Uterus (tissue), 4 donors: ENCODE measurements around the gene ZNF33A. TPM values are rescaled to one million over a fixed set of nuclear protein-coding genes. Genes with fewer than 3 reads are reported as not detected.
A peak's percentile ranks its signal among the peaks of the same experiment; 100 is the strongest.
"Not testable (repeated sequence)": the region's sequence is repeated elsewhere in the genome, so short reads cannot be mapped to it uniquely, and the experiment has no call there.

Source experiments
- DNase-seq, 2 donors: peaks; one replicate each; pipeline ENCODE4 v3.0.0-alpha.2; 2019 to 2020
- H3K27ac ChIP-seq, 2 donors: fragments of 200-600 bp; sonication (generic); 1 replicate in 1 of 2; 2 replicates in 1 of 2; pipeline ENCODE4 v1.5.1; 2016 to 2018
- H3K27me3 ChIP-seq, 2 donors: fragments of 200-600 bp; sonication (generic); one replicate each; pipeline ENCODE4 v1.5.1; 2018 to 2019; ENCODE audit warnings: control low read depth in 1 of 2
- H3K36me3 ChIP-seq, 2 donors: fragments of 200-600 bp; sonication (generic); one replicate each; pipeline ENCODE4 v1.5.1; 2019; ENCODE audit warnings: control low read depth in 1 of 2
- H3K4me1 ChIP-seq, 2 donors: fragments of 200-600 bp; sonication (generic); one replicate each; pipeline ENCODE4 v1.5.1; 2018 to 2019; ENCODE audit warnings: control low read depth in 1 of 2
- H3K4me3 ChIP-seq, 2 donors: fragments of 200-600 bp; sonication (generic); 1 replicate in 1 of 2; 2 replicates in 1 of 2; pipeline ENCODE4 v1.5.1; 2018 to 2019; ENCODE audit warnings: mild to moderate bottlenecking in 1 of 2
- H3K9me3 ChIP-seq, 2 donors: fragments of 200-600 bp; sonication (generic); one replicate each; pipeline ENCODE4 v1.5.1; 2019; ENCODE audit warnings: control low read depth in 1 of 2
- POLR2A ChIP-seq, 2 donors: fragments of 450-650 bp; IDR thresholded peaks; one replicate each; pipeline ENCODE4 v1.6.1; 2016; ENCODE audit warnings: antibody characterized with exemption in 2 of 2, mild to moderate bottlenecking in 1 of 2, moderate library complexity in 1 of 2
- intact Hi-C: fragments of 100-400 bp; cut with DNase I; formaldehyde crosslinking; loops from one replicate; pipeline ENCODE4 v1.15.1; 2023; ENCODE audit warnings: low total_unique reads
- total RNA-seq, 4 donors: library from RNA; depleted of rRNA in 3 of 4; stranded (reverse); fragments of >200 nt in 3 of 4; gene quantifications; one replicate each; pipeline versions ENCODE4 v1.1.0 to v1.2.4, GENCODE V29; 2014 to 2023
- TF ChIP-seq, protein P1 (sequence below), 4 experiments: fragments of 200-600 bp in 2 of 4; fragments of 450-650 bp in 2 of 4; sonication (generic) in 2 of 4; IDR thresholded peaks; one replicate each; pipeline ENCODE4 v1.5.1; 2016 to 2019; ENCODE audit warnings: antibody characterized with exemption in 4 of 4, mild to moderate bottlenecking in 2 of 4, moderate library complexity in 1 of 4
- donor health status: DM: yes; HTN: yes; CAD: no.

ZNF33A gene
- total RNA-seq, 4 donors from 2014 or later: 21.8 to 77.8 (median 33.9) TPM

DNA sequence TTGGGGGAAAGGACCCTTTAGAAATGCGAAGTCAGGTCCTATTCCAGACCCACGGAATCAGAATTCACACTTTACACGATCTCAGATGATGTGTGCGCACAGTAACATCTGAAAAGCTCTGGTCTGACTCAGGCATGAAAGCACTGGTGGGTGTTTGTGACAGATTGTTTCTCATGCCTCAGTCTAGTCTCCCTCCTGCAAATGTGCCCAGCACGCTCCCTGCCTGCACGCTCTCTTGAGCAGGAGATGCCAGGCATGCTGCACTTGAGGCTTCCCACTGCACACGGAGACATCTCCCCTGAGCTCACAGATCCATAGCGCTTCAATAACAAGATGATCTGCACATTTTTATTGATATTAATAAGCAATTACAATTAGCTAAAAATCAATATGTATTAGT lies 60.0 kb downstream of the ZNF33A start:
- Histone ChIP-seq H3K9me3 (no peaks in the 10 kb centered on the region), H3K27ac (no peak overlapping the region), H3K4me1 (no peaks in the 10 kb centered on the region), H3K4me3 (no peak overlapping the region), H3K27me3 (no peaks in the 10 kb centered on the region), H3K36me3 (no peaks in the 10 kb centered on the region)
- intact Hi-C loops: no loop called here
- DNase-seq: no peak
- TF ChIP-seq, protein P1, sequence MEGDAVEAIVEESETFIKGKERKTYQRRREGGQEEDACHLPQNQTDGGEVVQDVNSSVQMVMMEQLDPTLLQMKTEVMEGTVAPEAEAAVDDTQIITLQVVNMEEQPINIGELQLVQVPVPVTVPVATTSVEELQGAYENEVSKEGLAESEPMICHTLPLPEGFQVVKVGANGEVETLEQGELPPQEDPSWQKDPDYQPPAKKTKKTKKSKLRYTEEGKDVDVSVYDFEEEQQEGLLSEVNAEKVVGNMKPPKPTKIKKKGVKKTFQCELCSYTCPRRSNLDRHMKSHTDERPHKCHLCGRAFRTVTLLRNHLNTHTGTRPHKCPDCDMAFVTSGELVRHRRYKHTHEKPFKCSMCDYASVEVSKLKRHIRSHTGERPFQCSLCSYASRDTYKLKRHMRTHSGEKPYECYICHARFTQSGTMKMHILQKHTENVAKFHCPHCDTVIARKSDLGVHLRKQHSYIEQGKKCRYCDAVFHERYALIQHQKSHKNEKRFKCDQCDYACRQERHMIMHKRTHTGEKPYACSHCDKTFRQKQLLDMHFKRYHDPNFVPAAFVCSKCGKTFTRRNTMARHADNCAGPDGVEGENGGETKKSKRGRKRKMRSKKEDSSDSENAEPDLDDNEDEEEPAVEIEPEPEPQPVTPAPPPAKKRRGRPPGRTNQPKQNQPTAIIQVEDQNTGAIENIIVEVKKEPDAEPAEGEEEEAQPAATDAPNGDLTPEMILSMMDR (IDR thresholded peaks at IDR 0.05): no peak
- TF ChIP-seq POLR2A (IDR thresholded peaks at IDR 0.05): no peak

DNA sequence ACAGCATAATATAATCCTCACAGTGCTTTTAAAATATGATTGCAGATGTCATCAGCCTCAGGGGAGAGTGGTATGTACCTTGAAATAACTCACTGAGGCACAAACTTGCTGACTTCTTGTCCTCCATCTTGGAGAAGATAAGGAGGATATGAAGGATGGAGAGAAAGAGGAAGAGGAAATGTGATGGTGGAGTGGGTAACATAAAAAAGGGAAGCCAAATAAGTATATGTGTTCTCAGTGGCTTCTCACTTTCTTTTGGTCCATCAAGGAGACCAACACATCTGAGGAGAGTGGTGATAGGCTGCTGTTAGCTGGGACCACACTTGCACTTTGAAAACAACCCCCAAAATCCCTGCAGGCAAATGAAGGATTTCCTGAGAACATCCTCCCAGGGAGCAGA lies 62.1 kb downstream of the ZNF33A start:
- Histone ChIP-seq H3K9me3 (no peaks in the 10 kb centered on the region), H3K36me3 (no peaks in the 10 kb centered on the region), H3K4me3 (no peak overlapping the region), H3K27me3 (no peaks in the 10 kb centered on the region), H3K27ac (no peak overlapping the region), H3K4me1 (no peaks in the 10 kb centered on the region)
- intact Hi-C loops: no loop called here
- no peak for DNase-seq
- TF ChIP-seq POLR2A (IDR thresholded peaks at IDR 0.05): no peak
- TF ChIP-seq, protein P1 (IDR thresholded peaks at IDR 0.05): no peak

DNA sequence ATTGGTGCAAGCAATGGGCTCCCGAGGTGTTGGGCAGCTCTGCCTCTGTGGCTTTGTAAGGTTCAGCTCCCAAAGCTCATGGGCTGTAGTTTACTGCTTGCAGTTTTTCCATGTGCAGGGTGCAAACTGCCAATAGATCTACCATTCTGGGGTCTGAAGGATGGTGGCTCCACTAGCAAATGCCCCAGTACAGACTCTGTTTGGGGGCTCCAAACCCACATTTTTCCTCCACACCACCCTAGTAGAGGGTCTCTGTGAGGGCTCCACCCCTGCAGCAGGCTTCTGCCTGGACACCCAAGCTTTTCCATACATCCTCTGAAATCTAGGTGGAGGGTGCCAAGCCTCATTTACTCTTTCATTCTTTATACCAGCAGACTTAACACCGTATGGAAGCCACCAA lies 66.2 kb downstream of the ZNF33A start:
- no peaks in the 10 kb centered on the region for H3K27me3 ChIP-seq
- no peak overlapping the region for H3K4me3 ChIP-seq
- no peaks in the 10 kb centered on the region for H3K4me1 ChIP-seq
- no peak for TF ChIP-seq POLR2A (IDR thresholded peaks at IDR 0.05)
- TF ChIP-seq, protein P1 (IDR thresholded peaks at IDR 0.05): no peak
- H3K27ac ChIP-seq: no peak overlapping the region
- no peaks in the 10 kb centered on the region for H3K36me3 ChIP-seq
- no peak for DNase-seq
- intact Hi-C loops: no loop called here
- no peaks in the 10 kb centered on the region for H3K9me3 ChIP-seq

DNA sequence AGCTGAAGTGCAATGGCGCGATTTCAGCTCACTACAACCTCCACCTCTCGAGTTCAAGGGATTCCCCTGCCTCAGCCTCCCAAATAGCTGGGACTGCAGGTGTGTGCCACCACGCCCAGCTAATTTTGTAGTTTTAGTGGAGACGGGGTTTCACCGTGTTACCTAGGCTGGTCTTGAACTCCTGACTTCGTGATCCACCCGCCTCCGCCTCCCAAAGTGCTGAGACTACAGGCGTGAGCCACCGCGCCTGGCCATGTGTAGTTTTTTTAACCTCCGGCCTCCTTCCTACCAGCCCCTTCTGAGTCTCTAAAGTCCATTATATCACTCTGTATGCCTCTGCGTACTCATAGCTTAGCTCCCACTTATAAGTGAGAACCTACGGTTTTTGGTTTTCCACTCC lies 82.8 kb downstream of the ZNF33A start:
- Histone ChIP-seq H3K27ac (peak overlapping the region; percentile 61 to 85), H3K4me3 (peak overlapping the region in 1 of 2 donors; percentile 74)

DNA sequence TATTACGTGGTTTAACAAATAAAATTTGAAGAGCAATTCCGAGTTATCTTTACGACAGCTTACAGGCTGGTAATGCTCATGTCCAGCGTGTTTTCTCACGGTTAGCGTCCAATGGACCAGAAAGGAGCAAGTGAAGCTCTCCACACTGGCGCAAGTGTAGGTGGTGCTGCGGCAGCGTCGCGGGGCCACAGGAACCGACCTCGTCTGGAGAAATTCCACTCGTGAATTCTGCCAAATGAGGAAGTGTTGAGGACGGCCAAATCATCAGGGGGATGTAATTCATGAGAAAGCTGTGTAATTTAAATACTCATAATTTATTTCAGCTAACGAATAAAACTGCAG lies 83.3 kb downstream of the ZNF33A start:
- TF ChIP-seq POLR2A (IDR thresholded peaks at IDR 0.05): no peak
- TF ChIP-seq, protein P1 (IDR thresholded peaks at IDR 0.05): no peak
- intact Hi-C loops: no loop called here
- H3K27ac ChIP-seq: peak overlapping the region; percentile 61 to 85
- H3K27me3 ChIP-seq: no peaks in the 10 kb centered on the region
- H3K4me1 ChIP-seq: peaks cover 0 to 6% of the 10 kb centered on the region in 2 donors
- no peak for DNase-seq
- no peaks in the 10 kb centered on the region for H3K36me3 ChIP-seq
- H3K9me3 ChIP-seq: peaks cover 0 to 4% of the 10 kb centered on the region in 2 donors
- H3K4me3 ChIP-seq: peak overlapping the region; percentile 74 to 75

More for the DNA sequence above, 82.8 kb downstream of the ZNF33A start:
- DNase-seq, H3K9me3 ChIP-seq, H3K4me1 ChIP-seq, H3K36me3 ChIP-seq, intact Hi-C loops, H3K27me3 ChIP-seq: not testable (repeated sequence)
